Astrocyte of the cerebellum (primary cell): Measurements from ENCODE around the gene CLMP.

Experiments
- DNase-seq: peaks from one replicate; pipeline ENCODE4 v3.0.0-alpha.2; 2011; ENCODE audit warnings: low read depth
- H3K4me3 ChIP-seq: 2 replicates; pipeline ENCODE4 v1.5.1; 2011; ENCODE audit warnings: mild to moderate bottlenecking, low read depth, low read length, moderate library complexity
- CTCF ChIP-seq: IDR thresholded peaks from 2 replicates; pipeline ENCODE4 v1.5.1; 2012; ENCODE audit warnings: low read length, low read depth, moderate library complexity, mild to moderate bottlenecking; ENCODE audit errors: missing control alignments
- in situ Hi-C: cut with HindIII; loops from 2 replicates; pipeline ENCODE4 v1.10.0; 2017; ENCODE audit warnings: low sequenced_read_pairs

Gene CLMP

DNA sequence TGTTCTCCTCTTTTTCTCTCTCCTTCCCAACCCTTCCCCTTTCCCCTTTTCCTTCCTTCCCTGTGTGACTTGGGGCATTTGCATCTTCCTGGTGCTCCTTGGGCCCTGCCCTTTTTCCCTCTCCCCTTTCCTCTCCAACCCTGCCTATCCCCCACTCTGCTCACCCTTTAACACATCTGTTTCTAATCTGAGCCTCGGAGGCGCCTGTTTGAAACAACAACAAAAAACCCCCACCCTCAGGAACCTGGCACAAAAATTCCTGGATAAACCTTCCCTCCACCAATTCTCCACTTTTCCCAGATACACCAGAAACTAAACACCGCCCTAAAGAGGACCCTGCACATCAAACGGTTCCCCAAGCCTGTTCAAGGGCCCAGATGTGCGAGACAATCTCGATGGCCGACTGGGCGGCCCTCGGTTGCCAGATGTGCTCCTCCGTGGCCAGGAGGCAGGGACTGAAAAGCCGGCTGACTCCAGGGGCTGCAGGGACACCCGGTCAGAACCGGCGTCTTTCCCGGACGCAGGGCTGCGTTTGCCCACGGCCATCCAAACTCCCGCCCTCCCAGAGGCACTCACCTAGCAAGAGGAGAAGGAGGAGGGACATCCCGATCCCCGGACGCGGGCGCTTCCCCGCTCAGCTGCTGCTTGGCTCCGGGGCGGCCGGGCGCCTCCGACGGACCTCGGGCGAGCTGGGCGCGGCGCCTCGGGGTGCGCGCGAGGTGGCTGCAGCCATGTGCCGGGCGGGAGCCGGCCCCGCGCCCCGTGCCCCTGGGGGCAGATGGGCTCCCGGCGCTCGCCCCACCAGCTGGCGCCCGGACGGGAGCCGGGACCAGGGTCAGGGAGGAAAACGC, 486 bp downstream of the CLMP start:
- H3K4me3 ChIP-seq, result peak overlapping the region; percentile 77
- DNase-seq, result no peak

GRCh38 chr11:123193742-123194141, 1.3 kb downstream of the CLMP start:
- peak overlapping the region; percentile 77 for H3K4me3 ChIP-seq
- no peak for TF ChIP-seq CTCF
- in situ Hi-C loops, result no loop called here
- DNase-seq, result no peak

More for the DNA sequence above, 486 bp downstream of the CLMP start:
- in situ Hi-C loops, result no loop called here
- TF ChIP-seq CTCF, result no peak

- no peak overlapping the region for H3K4me3 ChIP-seq
- no peak for DNase-seq
- in situ Hi-C loops, result no loop called here
- TF ChIP-seq CTCF, result no peak
Measured at GRCh38 chr11:123191939-123192338, 3.1 kb downstream of the CLMP start.

DNA sequence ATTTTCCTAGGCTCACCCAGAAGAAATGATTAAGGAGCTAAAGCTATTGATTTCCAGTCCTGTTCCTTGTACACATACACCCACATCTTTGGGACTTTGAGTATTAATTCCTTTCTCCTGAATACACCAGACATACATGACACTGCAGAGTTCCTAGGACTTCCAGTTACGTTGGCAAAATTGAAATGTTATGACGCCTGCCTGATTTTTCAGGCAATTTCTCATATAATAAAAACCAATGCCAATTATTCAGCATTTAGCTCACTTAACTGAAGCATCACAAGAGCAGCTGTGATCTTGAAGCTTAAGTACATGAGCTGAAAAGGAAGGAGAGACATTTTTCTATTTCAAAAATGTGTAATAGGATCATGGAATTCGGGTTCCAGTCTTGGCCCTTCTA, 4.5 kb downstream of the CLMP start:
- H3K4me3 ChIP-seq, result no peak overlapping the region
- in situ Hi-C loops, result no loop called here
- DNase-seq, result no peak
- TF ChIP-seq CTCF, result no peak

- in situ Hi-C loops, result no loop called here
- peak; percentile 38 for TF ChIP-seq CTCF
- DNase-seq, result peak; percentile 73
- peak overlapping the region; percentile 32 for H3K4me3 ChIP-seq
Measured at GRCh38 chr11:123188508-123189165, 6.4 kb downstream of the CLMP start.

DNA sequence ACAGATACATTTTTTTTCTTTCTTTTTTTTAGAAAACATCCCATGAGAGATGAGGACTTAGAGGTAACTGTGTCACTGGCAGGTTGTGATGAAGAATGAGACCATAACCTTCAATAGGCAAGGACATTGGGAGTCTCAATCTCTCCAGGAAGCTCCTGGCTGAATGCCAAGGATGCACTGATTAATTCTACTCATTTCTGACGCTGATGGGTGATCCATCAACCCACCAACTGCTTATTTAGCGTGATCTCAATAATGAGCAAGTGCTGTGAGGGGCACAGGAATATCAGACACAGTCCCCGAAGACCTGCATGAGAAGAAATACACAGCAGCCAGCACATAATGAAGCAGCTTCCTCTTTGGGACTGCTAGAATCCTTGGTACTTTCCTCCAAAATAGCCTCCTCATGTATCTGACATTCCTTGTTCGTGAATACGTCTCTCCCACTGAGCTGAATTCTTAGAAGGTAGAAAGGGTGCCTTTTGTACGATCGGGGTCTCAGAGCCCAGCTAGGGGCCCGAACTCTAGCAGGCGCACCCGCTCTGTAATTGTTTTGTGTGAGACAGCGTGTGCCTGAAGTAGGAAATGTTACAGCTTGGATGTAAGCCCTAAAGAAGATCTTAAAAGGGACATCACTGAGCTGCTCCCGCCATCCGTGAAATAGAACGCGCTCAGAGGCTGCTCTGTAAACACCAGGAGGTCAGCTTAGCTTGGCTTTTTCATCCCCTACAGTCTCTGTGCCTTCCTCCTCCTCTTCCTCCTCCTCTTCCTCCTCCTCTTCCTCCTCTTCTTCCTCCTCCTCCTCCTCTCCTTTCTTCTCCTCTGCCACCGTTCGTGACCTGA, 7.2 kb downstream of the CLMP start:
- TF ChIP-seq CTCF, result no peak
- DNase-seq, result no peak
- in situ Hi-C loops, result no loop called here
- peak overlapping the region; percentile 32 for H3K4me3 ChIP-seq
